GM18909 (cell line): ENCODE data around the gene HECA.
"Not testable (repeated sequence)": the region's sequence is repeated elsewhere in the genome, so short reads cannot be mapped to it uniquely, and the experiment has no call there.

Source experiments
- ATAC-seq: cut with Tn5 transposase; IDR thresholded peaks from one replicate; pipeline ENCODE4 v1.9.1; 2021; ENCODE audit warnings: mild to moderate bottlenecking; ENCODE audit not compliant: unreplicated experiment, poor library complexity

The HECA gene

DNA sequence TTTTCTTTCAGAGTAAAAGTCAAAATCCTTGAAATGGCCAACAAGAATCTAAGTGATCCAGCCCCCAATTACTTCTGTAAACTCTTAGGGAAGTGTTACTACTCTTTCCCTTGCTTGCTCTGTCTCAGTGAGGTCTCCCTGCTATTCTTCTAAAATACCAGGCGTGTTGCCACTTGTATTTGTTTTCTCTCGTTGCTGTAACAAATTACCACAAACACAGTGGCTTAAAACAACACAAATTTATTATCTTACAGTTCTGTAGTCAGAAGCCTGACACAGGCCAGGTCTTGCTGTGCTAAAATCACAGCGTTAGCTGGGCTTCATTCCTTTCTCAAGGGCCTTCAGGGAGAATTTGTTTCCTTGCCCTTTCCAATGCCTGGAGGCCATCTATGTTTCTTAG, 59.9 kb downstream of the HECA start:
- no peak for ATAC-seq

DNA sequence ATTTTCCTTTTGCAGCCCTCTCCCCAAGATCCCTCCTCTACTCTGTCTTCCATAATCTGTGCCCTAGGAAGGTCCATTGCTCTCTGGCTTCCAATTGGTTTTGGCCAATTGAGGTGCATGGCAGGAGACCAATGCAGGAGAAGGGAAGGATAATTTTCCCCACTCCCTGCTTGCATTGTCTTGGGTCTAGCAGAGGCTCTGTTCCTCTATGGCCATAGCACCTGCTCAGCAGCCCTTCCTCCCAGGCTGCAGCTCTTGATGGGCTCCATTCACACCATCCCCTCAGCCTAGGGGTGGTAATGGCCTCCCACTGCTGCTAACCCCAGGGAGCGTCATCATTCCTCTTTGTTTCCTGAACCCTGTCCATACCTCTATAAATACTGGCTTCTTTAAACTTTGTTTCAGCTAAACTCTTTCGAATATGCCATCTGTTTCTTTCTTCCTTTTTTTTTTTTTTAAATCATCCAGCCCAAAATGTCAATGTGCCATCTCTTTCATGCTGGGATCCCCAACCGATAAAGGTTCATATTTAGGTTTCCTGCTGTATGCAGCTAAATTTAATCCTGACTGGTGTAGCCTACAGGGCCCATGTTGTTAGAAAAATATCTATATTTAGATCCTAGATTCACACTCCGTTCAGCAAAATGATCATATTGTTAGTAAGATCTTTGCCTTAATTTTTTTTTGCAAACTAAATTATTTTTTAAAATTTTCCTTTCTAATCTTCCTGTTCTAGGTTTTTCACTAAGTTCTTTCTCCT, 63.8 kb downstream of the HECA start:
- ATAC-seq: no peak

DNA sequence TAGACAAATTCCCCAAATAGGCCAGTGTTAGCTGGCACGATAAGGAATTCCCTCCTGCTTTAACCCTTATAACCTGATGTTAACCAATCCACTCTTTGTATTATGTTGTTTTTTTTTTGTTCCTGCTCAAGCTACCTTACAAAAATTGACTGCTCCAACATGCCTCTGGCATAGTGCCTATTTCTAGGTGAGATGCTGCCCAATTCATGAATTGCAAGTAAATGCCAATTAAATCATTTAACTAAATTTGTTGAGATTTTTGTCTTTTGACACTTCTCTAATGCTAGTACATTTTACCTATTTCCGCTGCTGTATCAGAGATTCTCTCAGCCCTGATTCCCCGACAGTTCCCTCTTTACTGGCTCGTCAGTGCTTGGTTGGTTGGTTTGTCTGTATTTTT, 66.5 kb downstream of the HECA start:
- no peak for ATAC-seq

DNA sequence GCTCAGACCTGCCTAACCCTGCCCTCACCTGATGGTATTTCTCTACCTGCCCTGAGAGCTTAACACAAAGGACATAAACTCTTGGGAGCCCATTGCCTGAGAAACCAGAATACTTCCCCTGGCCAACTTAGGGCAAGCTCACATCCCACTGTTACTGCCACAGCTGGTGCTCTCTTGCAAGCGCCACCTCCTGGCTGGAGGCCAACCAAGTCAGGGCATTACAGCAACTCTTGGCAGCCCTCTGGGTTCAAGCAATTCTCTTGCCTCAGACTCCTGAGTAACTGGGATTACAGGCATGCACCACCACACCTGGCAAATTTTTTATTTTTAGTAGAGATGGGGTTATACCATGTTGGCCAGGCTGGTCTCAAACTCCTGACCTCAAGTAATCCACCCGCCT, 70.1 kb downstream of the HECA start:
- no peak for ATAC-seq

DNA sequence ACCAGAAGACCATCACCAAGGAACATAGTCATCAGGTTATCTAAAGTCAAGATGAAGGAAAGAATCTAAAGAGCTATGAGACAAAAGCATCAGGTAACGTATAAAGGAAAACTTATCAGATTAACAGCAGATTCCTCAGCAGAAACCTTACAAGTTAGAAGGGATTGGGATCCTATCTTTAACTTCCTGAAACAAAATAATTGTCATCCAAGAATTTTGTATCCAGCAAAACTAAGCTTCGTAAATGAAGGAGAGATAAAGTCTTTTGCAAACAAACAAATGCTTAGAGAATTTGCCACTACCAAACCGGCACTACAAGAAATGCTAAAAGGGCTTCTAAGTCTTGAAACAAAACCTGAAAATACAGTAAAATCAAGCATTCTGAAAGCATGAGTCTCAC, 71.0 kb downstream of the HECA start:
- ATAC-seq: no peak

DNA sequence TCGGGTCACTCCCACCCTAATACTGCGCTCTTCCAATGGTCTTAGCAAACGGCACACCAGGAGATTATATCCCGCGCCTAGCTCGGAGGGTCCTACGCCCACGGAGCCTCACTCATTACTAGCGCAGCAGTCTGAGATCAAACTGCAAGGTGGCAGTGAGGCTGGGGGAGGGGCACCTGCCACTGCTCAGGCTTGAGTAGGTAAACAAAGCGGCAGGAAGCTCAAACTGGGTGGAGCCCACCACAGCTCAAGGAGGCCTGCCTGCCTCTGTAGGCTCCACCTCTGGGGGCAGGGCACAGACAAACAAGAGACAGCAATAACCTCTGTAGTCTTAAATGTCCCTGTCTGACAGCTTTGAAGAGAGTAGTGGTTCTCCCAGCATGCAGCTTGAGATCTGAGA, 75.9 kb downstream of the HECA start:
- ATAC-seq: not testable (repeated sequence)

DNA sequence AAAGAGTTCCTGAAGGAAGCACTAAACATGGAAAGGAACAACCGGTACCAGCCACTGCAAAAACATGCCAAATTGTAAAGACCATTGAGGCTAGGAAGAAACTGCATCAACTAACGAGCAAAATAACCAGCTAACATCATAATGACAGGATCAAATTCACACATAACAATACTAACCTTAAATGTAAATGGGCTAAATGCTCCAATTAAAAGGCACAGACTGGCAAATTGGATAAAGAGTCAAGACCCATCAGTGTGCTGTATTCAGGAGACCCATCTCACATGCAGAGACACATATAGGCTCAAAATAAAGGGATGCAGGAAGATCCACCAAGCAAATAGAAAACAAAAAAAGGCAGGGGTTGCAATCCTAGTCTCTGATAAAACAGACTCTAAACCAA, 77.6 kb downstream of the HECA start:
- not testable (repeated sequence) for ATAC-seq

DNA sequence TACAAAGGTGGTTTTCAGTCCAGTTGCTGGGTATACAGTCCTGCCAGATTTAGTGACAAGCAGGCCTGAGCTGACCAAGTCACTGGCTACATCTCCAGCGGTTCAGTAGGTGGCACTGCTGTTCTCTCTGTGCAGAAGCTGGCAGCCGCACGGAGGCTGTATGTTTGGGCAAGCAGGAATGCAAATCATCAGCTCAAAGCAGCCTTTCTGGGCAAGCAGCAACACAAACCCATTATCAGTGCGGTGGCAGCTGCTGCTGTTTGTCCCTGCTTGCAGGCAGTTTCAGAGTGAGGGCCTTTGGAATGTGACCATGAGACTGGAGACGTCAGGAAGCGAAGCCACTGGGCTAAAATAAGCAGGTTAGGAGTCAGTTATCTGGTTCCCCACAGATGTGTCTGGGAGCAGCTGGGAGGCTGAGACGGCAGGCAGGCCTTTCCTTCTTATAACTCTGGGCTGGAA, 84.4 kb downstream of the HECA start:
- ATAC-seq: peak; percentile 100

DNA sequence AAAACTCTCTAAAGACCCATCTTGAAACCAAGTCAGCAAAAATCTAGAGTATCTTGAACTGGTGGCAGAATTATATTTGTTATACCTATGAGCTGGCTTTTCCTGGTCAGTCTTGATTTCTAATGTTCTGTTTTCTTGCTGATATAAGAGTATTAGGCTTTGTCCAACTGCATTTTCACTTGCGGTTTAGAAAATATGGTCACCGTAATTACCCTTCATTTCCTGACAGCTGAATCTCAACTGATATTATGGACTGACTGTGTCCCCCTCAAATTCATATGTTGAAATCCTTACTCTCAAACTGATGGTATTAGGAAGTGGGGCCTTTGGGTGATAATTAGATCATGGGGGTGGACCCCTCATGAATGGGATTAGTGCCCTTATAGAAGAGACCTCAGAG, 84.9 kb downstream of the HECA start:
- ATAC-seq: peak; percentile 4

DNA sequence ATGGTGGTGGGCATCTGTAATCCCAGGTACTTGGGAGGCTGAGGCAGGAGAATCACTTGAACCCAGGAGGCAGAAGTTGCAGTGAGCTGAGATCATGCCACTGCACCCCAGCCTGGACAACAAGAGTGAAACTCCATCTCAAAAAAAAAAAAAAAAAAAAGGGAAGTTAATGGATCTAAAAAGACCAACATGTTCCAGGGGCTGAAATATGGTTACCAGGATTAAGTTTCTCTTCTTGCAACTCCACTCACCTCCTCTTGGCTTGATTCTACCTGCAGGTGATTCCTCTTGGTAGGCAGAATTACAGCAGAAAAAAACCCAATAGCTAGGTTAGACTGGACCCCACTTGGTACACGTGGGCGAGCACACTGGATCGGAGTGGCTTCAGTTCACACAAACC, 93.5 kb downstream of the HECA start:
- ATAC-seq: not testable (repeated sequence)
